Neural progenitor cell (in vitro differentiated cells): Measurements from ENCODE around the gene SLC36A3. TPM values are rescaled to one million over a fixed set of nuclear protein-coding genes. Genes with fewer than 3 reads are reported as not detected.

ENCODE experiments used
- DNase-seq: peaks from one replicate; pipeline ENCODE4 v3.0.0-alpha.2; 2016; ENCODE audit warnings: low spot score
- H2AFZ ChIP-seq: fragments of 200-600 bp; sonication (generic); replicated peaks from 2 replicates; pipeline ENCODE4 v1.6.1; 2016; ENCODE audit warnings: antibody characterized with exemption
- H3F3A ChIP-seq: fragments of 200-600 bp; sonication (generic); 2 replicates; pipeline ENCODE4 v1.6.1; 2016; ENCODE audit warnings: antibody characterized with exemption, low read depth
- H3K27ac ChIP-seq: fragments of 200-600 bp; sonication (generic); 2 replicates; pipeline ENCODE4 v1.5.1; 2016; ENCODE audit warnings: mild to moderate bottlenecking
- H3K27me3 ChIP-seq: fragments of 200-600 bp; sonication (generic); 2 replicates; pipeline ENCODE4 v1.6.1; 2016; ENCODE audit warnings: mild to moderate bottlenecking, moderate library complexity
- H3K36me3 ChIP-seq: fragments of 200-600 bp; sonication (generic); 2 replicates; pipeline ENCODE4 v1.5.1; 2016
- H3K4me1 ChIP-seq: fragments of 200-600 bp; sonication (generic); 2 replicates; pipeline ENCODE4 v1.6.1; 2016; ENCODE audit warnings: mixed run types
- H3K4me2 ChIP-seq: fragments of 200-600 bp; sonication (generic); 2 replicates; pipeline ENCODE4 v1.6.1; 2016
- H3K4me3 ChIP-seq: fragments of 200-600 bp; sonication (generic); 2 replicates; pipeline ENCODE4 v1.5.1; 2016
- H3K79me2 ChIP-seq: fragments of 200-600 bp; sonication (generic); 2 replicates; pipeline ENCODE4 v1.6.1; 2016; ENCODE audit warnings: low read depth
- H3K9ac ChIP-seq: fragments of 200-600 bp; sonication (generic); 2 replicates; pipeline ENCODE4 v1.6.1; 2016
- H3K9me3 ChIP-seq: fragments of 200-600 bp; sonication (generic); 2 replicates; pipeline ENCODE4 v1.5.1; 2016; ENCODE audit warnings: low read depth
- H4K20me1 ChIP-seq: fragments of 200-600 bp; sonication (generic); 2 replicates; pipeline ENCODE4 v1.6.1; 2016; ENCODE audit warnings: low read depth
- H3K27ac Mint-ChIP-seq: 3 replicates; pipeline ENCODE4 v1.8.0; 2021; ENCODE audit warnings: mixed read lengths
- H3K27me3 Mint-ChIP-seq: 2 replicates; pipeline ENCODE4 v1.8.0; 2022; ENCODE audit warnings: low read depth, mild to moderate bottlenecking, inconsistent platforms, moderate library complexity, mixed read lengths; ENCODE audit not compliant: insufficient read depth
- H3K36me3 Mint-ChIP-seq: 3 replicates; pipeline ENCODE4 v1.8.0; 2021; ENCODE audit warnings: mixed read lengths
- H3K4me1 Mint-ChIP-seq: 3 replicates; pipeline ENCODE4 v1.8.0; 2021; ENCODE audit warnings: mixed read lengths
- H3K4me3 Mint-ChIP-seq: 3 replicates; pipeline ENCODE4 v1.8.0; 2021; ENCODE audit warnings: mild to moderate bottlenecking, moderate library complexity, mixed read lengths
- H3K9me3 Mint-ChIP-seq: 3 replicates; pipeline ENCODE4 v1.8.0; 2020; ENCODE audit warnings: mixed read lengths
- EZH2 ChIP-seq: fragments of 200-600 bp; sonication (generic); IDR thresholded peaks from 2 replicates; pipeline ENCODE4 v1.6.1; 2017; ENCODE audit warnings: antibody characterized with exemption, mild to moderate bottlenecking, moderate library complexity
- EZH2phosphoT487 ChIP-seq: fragments of 200-600 bp; sonication (generic); IDR thresholded peaks from 2 replicates; pipeline ENCODE4 v1.6.1; 2017; ENCODE audit warnings: antibody characterized with exemption
- total RNA-seq: library from RNA; depleted of rRNA; stranded (reverse); fragments of >200 nt; gene quantifications from 2 replicates; pipeline ENCODE4 v1.2.3, GENCODE V29; 2015; ENCODE audit warnings: low replicate concordance
- TF ChIP-seq, protein P1 (sequence below): fragments of 200-600 bp; sonication (generic); IDR thresholded peaks from 2 replicates; pipeline ENCODE4 v1.5.1; 2017; ENCODE audit warnings: antibody characterized with exemption, mild to moderate bottlenecking

SLC36A3 gene
- total RNA-seq, 1 donor from 2014 or later, result not detected

GRCh38 chr5:151275803-151276202 is 27.8 kb downstream of the SLC36A3 start:
- Histone ChIP-seq H2AFZ (no peak overlapping the region), H3F3A (no peaks in the 10 kb centered on the region), H3K4me2 (no peak overlapping the region), H3K4me3 (no peak overlapping the region), H3K27me3 (no peaks in the 10 kb centered on the region), H4K20me1 (no peaks in the 10 kb centered on the region), H3K4me1 (no peaks in the 10 kb centered on the region), H3K79me2 (no peaks in the 10 kb centered on the region), H3K9me3 (no peaks in the 10 kb centered on the region), H3K36me3 (no peaks in the 10 kb centered on the region), H3K9ac (no peak overlapping the region), H3K27ac (no peak overlapping the region)
- TF ChIP-seq EZH2 (no peak), EZH2phosphoT487 (no peak)
- TF ChIP-seq, protein P1, sequence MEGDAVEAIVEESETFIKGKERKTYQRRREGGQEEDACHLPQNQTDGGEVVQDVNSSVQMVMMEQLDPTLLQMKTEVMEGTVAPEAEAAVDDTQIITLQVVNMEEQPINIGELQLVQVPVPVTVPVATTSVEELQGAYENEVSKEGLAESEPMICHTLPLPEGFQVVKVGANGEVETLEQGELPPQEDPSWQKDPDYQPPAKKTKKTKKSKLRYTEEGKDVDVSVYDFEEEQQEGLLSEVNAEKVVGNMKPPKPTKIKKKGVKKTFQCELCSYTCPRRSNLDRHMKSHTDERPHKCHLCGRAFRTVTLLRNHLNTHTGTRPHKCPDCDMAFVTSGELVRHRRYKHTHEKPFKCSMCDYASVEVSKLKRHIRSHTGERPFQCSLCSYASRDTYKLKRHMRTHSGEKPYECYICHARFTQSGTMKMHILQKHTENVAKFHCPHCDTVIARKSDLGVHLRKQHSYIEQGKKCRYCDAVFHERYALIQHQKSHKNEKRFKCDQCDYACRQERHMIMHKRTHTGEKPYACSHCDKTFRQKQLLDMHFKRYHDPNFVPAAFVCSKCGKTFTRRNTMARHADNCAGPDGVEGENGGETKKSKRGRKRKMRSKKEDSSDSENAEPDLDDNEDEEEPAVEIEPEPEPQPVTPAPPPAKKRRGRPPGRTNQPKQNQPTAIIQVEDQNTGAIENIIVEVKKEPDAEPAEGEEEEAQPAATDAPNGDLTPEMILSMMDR, result no peak
- no peak overlapping the region for H3K27ac Mint-ChIP-seq
- H3K4me3 Mint-ChIP-seq, result no peak overlapping the region
- no peak for DNase-seq
- no peaks in the 10 kb centered on the region for H3K27me3 Mint-ChIP-seq
- H3K36me3 Mint-ChIP-seq, result no peaks in the 10 kb centered on the region
- H3K4me1 Mint-ChIP-seq, result no peaks in the 10 kb centered on the region
- H3K9me3 Mint-ChIP-seq, result no peaks in the 10 kb centered on the region

DNA sequence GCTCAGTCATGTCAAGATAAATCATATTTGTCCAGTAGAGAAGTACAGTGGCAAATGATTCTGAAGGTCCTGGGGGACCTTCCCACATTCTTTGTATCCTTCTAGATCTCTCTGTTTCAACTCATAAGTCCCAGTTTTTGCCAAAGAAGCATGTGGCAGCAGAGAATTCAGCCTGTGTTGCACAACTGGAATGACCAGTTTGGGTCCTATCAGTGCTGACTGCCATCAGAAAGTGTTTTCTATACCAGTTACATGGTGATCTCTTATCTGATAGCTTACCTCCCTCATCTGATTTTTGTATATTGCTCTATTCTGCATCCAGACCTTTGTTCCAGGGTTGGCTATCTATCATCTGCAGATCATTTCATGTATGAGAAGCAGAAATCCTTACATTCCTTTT is 28.9 kb downstream of the SLC36A3 start:
- Histone ChIP-seq H3F3A (no peaks in the 10 kb centered on the region), H2AFZ (no peak overlapping the region), H3K9ac (no peak overlapping the region), H3K27ac (no peak overlapping the region), H3K36me3 (no peaks in the 10 kb centered on the region), H4K20me1 (no peaks in the 10 kb centered on the region), H3K4me3 (no peak overlapping the region), H3K4me1 (no peaks in the 10 kb centered on the region), H3K4me2 (no peak overlapping the region), H3K9me3 (no peaks in the 10 kb centered on the region), H3K79me2 (no peaks in the 10 kb centered on the region), H3K27me3 (no peaks in the 10 kb centered on the region)
- Mint-ChIP-seq H3K4me1 (no peaks in the 10 kb centered on the region), H3K9me3 (no peaks in the 10 kb centered on the region), H3K36me3 (no peaks in the 10 kb centered on the region), H3K27me3 (no peaks in the 10 kb centered on the region), H3K4me3 (no peak overlapping the region), H3K27ac (no peak overlapping the region)
- DNase-seq, result no peak
- TF ChIP-seq EZH2, result no peak
- TF ChIP-seq EZH2phosphoT487, result no peak
- TF ChIP-seq, protein P1, result no peak

DNA sequence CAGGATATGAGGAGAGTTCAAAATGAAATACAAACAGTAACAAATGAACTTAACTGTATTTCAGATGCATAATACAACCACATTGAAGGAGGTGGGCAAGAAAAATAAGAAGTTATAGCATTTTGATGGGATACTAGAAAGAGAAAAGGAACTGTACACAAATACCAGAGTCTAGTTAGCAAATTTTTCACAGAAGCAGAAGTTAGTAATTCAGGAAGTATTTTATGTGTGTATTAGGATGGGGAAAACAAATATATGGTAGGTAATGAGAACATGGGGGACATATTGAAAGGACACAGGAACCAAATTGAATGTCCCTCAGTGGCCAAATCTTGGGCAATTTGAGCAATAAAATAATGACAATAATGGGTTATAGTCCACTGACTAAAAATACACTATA is 32.2 kb downstream of the SLC36A3 start:
- no peaks in the 10 kb centered on the region for H4K20me1 ChIP-seq
- H3K27ac ChIP-seq, result no peak overlapping the region
- no peaks in the 10 kb centered on the region for H3K4me1 ChIP-seq
- peaks cover 14% of the 10 kb centered on the region for H3K36me3 Mint-ChIP-seq
- H3K4me3 ChIP-seq, result no peak overlapping the region
- no peaks in the 10 kb centered on the region for H3F3A ChIP-seq
- no peaks in the 10 kb centered on the region for H3K79me2 ChIP-seq
- TF ChIP-seq, protein P1, result no peak
- TF ChIP-seq EZH2phosphoT487 (no peak), EZH2 (no peak)
- H3K9me3 ChIP-seq, result no peaks in the 10 kb centered on the region
- DNase-seq, result no peak
- no peak overlapping the region for H3K27ac Mint-ChIP-seq
- no peak overlapping the region for H2AFZ ChIP-seq
- no peaks in the 10 kb centered on the region for H3K36me3 ChIP-seq
- no peaks in the 10 kb centered on the region for H3K27me3 Mint-ChIP-seq
- H3K9me3 Mint-ChIP-seq, result no peaks in the 10 kb centered on the region
- H3K27me3 ChIP-seq, result no peaks in the 10 kb centered on the region
- H3K4me3 Mint-ChIP-seq, result no peak overlapping the region
- H3K4me1 Mint-ChIP-seq, result no peaks in the 10 kb centered on the region
- H3K9ac ChIP-seq, result no peak overlapping the region
- H3K4me2 ChIP-seq, result no peak overlapping the region

- H3K4me1 Mint-ChIP-seq, result no peaks in the 10 kb centered on the region
- peaks cover 14% of the 10 kb centered on the region for H3K36me3 Mint-ChIP-seq
- Histone ChIP-seq H3K79me2 (no peaks in the 10 kb centered on the region), H3F3A (no peaks in the 10 kb centered on the region), H3K4me3 (no peak overlapping the region), H3K27ac (no peak overlapping the region), H4K20me1 (no peaks in the 10 kb centered on the region), H2AFZ (no peak overlapping the region), H3K9ac (no peak overlapping the region), H3K4me1 (no peaks in the 10 kb centered on the region), H3K4me2 (no peak overlapping the region), H3K36me3 (no peaks in the 10 kb centered on the region), H3K9me3 (no peaks in the 10 kb centered on the region), H3K27me3 (no peaks in the 10 kb centered on the region)
- no peaks in the 10 kb centered on the region for H3K9me3 Mint-ChIP-seq
- H3K27me3 Mint-ChIP-seq, result no peaks in the 10 kb centered on the region
- no peak overlapping the region for H3K27ac Mint-ChIP-seq
- no peak overlapping the region for H3K4me3 Mint-ChIP-seq
- TF ChIP-seq, protein P1, result no peak
- TF ChIP-seq EZH2phosphoT487, result no peak
- TF ChIP-seq EZH2, result no peak
- no peak for DNase-seq
Measured at GRCh38 chr5:151270599-151270998, 33.0 kb downstream of the SLC36A3 start.
